OCI-LY7 (cell line): ENCODE measurements around the gene LRCOL1. TPM values are rescaled to one million over a fixed set of nuclear protein-coding genes. Genes with fewer than 3 reads are reported as not detected.
A peak's percentile ranks its signal among the peaks of the same experiment; 100 is the strongest.

Experiments used
- BruUV-seq: library from RNA; stranded (reverse); fragments of 400-500 nt; replicated peaks from 2 replicates; lab custom pipeline; 2021; lab: Mats Ljungman, UMichigan
- CTCF ChIA-PET: fragments of 300-600 bp; sonication (Branson Sonifier 250); formaldehyde crosslinking; loops from one replicate; lab custom pipeline; 2022; ENCODE audit warnings: antibody characterized with exemption; ENCODE audit not compliant: unreplicated experiment; lab: Charles Lee
- POLR2A ChIA-PET: fragments of 300-600 bp; sonication (Branson Sonifier 250); formaldehyde crosslinking; loops from one replicate; lab custom pipeline; 2022; ENCODE audit warnings: antibody characterized with exemption; lab: Charles Lee
- DNase-seq: peaks from one replicate; pipeline ENCODE4 v3.0.0-alpha.2; 2015; ENCODE audit warnings: low spot score
- H2AFZ ChIP-seq: fragments of 200-600 bp; sonication (generic), shearing (Covaris generic); 2 replicates; pipeline ENCODE4 v1.6.1; 2014; ENCODE audit warnings: mild to moderate bottlenecking, antibody characterized with exemption, low read length, moderate library complexity
- H3K27ac ChIP-seq: fragments of 200-600 bp; sonication (generic); 2 replicates; pipeline ENCODE4 v1.5.1; 2014; ENCODE audit warnings: mixed run types, low read depth, mild to moderate bottlenecking, moderate library complexity, low read length, inconsistent platforms; ENCODE audit not compliant: poor library complexity, severe bottlenecking
- H3K36me3 ChIP-seq: fragments of 200-600 bp; sonication (generic); 2 replicates; pipeline ENCODE4 v1.6.1; 2014; ENCODE audit warnings: mild to moderate bottlenecking, antibody characterized with exemption, low read length, moderate library complexity, mixed read lengths; ENCODE audit not compliant: insufficient read depth
- H3K4me1 ChIP-seq: fragments of 200-600 bp; sonication (generic); 2 replicates; pipeline ENCODE4 v1.5.1; 2014; ENCODE audit warnings: mild to moderate bottlenecking, low read length; ENCODE audit not compliant: insufficient read depth, poor library complexity, severe bottlenecking
- H3K4me2 ChIP-seq: fragments of 200-600 bp; sonication (generic); 2 replicates; pipeline ENCODE4 v1.6.1; 2014; ENCODE audit warnings: mild to moderate bottlenecking, low read length
- H3K4me3 ChIP-seq: fragments of 200-600 bp; sonication (generic); 2 replicates; pipeline ENCODE4 v1.5.1; 2014; ENCODE audit warnings: mild to moderate bottlenecking, low read depth, low read length; ENCODE audit not compliant: poor library complexity, severe bottlenecking
- H3K79me2 ChIP-seq: fragments of 200-600 bp; sonication (generic); 2 replicates; pipeline ENCODE4 v1.6.1; 2016; ENCODE audit warnings: low read depth, mild to moderate bottlenecking, low read length, moderate library complexity, mixed read lengths; ENCODE audit not compliant: insufficient read depth
- H3K9me2 ChIP-seq: fragments of 200-600 bp; sonication (generic); 2 replicates; pipeline ENCODE4 v1.6.1; 2016; ENCODE audit warnings: mild to moderate bottlenecking, low read length, mixed read lengths; ENCODE audit not compliant: insufficient read depth
- H3K9me3 ChIP-seq: fragments of 200-600 bp; sonication (generic); 2 replicates; pipeline ENCODE4 v1.6.1; 2014; ENCODE audit warnings: mild to moderate bottlenecking, mixed run types, low read length, mixed read lengths
- H4K20me1 ChIP-seq: fragments of 200-600 bp; sonication (generic); 2 replicates; pipeline ENCODE4 v1.6.1; 2014; ENCODE audit warnings: mild to moderate bottlenecking, antibody characterized with exemption, low read length, moderate library complexity, mixed read lengths; ENCODE audit not compliant: insufficient read depth
- EZH2phosphoT487 ChIP-seq: fragments of 200-600 bp; sonication (generic); IDR thresholded peaks from 2 replicates; pipeline ENCODE4 v1.6.1; 2018; ENCODE audit warnings: low read depth, borderline replicate concordance, mild to moderate bottlenecking, mixed run types, antibody characterized with exemption, low read length, moderate library complexity, mixed read lengths
- intact Hi-C: fragments of 100-400 bp; cut with micrococcal nuclease; formaldehyde crosslinking; loops from one replicate; pipeline ENCODE4 v1.10.0; 2022; ENCODE audit not compliant: unreplicated experiment
- total RNA-seq, 2 experiments: library from RNA; depleted of rRNA in 1 of 2; stranded (reverse); fragments of >200 nt in 1 of 2; shearing (Covaris generic) in 1 of 2; gene quantifications; 2 replicates each; pipeline ENCODE4 v1.2.3, GENCODE V29; 2014 to 2022
- TF ChIP-seq, protein P1 (sequence below): fragments of 200-600 bp; sonication (generic); conservative IDR thresholded peaks from 2 replicates; pipeline ENCODE4 v1.5.1; 2014; ENCODE audit warnings: mild to moderate bottlenecking, antibody characterized with exemption, low read length, moderate library complexity, mixed read lengths

The LRCOL1 gene
- total RNA-seq, 2 experiments from 2014 or later, result not detected

DNA sequence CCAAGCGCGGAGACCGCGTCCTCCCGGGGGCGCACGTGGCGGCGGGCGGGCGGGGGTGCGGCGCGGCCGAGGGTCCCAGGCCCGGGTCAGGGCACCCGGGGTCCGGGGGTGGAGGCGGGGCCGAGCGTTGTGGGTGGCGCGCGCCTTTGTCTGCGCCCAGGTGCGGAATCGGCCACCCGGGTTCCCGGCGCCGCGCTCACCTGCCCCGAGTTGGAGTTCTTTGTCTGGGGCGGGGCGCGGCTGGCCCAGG is 50.1 kb downstream of the LRCOL1 start:
- intact Hi-C loops, result loop anchor here (2.0 kb wide), 2 partner anchors 35 to 69 kb away; partner anchors contain the start of gene FBRSL1
- Histone ChIP-seq H3K4me3 (peak overlapping the region; percentile 84), H3K36me3 (no peaks in the 10 kb centered on the region), H3K9me3 (no peaks in the 10 kb centered on the region), H3K27ac (peak overlapping the region; percentile 36), H3K4me2 (peak overlapping the region; percentile 86), H4K20me1 (no peaks in the 10 kb centered on the region), H3K9me2 (no peaks in the 10 kb centered on the region), H2AFZ (no peak overlapping the region), H3K79me2 (no peaks in the 10 kb centered on the region), H3K4me1 (peaks cover 34% of the 10 kb centered on the region)
- CTCF ChIA-PET, result interaction anchor here (0.6 kb wide), 1 partner anchor 475 kb away, joined by 11 read pairs; no protein-coding TSS in a partner anchor
- TF ChIP-seq EZH2phosphoT487, result no peak
- TF ChIP-seq, protein P1, sequence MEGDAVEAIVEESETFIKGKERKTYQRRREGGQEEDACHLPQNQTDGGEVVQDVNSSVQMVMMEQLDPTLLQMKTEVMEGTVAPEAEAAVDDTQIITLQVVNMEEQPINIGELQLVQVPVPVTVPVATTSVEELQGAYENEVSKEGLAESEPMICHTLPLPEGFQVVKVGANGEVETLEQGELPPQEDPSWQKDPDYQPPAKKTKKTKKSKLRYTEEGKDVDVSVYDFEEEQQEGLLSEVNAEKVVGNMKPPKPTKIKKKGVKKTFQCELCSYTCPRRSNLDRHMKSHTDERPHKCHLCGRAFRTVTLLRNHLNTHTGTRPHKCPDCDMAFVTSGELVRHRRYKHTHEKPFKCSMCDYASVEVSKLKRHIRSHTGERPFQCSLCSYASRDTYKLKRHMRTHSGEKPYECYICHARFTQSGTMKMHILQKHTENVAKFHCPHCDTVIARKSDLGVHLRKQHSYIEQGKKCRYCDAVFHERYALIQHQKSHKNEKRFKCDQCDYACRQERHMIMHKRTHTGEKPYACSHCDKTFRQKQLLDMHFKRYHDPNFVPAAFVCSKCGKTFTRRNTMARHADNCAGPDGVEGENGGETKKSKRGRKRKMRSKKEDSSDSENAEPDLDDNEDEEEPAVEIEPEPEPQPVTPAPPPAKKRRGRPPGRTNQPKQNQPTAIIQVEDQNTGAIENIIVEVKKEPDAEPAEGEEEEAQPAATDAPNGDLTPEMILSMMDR, result 0 out of 2 replicates have a peak, but pooled peaks have one; percentile 11
- POLR2A ChIA-PET, result interaction anchor here (0.6 kb wide), 1 partner anchor 113 kb away, joined by 3 read pairs; no protein-coding TSS in a partner anchor
- peak; percentile 47 for DNase-seq
- no TSS peak for BruUV-seq

DNA sequence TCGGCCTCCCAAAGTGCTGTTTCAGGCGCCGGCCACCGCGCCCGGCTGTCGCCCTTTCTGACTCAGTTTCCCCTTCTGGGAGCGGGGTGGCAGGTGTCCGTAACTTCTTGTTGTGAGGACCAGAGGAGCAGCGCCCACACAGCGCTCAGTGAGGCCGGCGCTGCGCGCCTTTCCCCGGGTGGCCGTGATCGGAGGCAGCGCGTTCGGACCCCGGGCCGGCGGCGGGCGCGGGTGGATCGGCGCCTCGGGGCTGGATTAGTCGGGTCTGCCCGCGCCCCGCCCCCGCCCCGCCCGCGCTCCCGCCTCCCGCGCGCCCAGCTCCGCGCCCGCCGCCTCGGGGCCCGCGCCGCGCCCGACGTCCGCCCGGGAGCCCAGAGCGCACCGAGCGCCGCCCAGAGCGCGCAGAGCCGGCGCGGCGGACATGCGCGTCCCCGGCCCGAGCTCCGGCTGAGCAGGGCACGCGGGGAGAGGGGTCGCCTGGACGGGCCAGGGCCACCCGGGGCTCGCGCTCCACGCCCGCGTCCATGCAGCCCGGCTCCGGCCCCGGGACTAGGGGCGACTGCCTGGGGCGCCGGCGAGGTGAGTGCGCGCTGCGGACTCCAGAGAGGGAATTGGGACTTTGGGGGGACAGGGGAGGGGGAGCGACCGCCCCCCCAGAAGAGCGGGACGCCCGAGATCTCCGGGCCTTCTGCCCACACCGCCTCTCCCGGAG is 50.6 kb downstream of the LRCOL1 start:
- H2AFZ ChIP-seq, result no peak overlapping the region
- H3K27ac ChIP-seq, result peak overlapping the region; percentile 36
- H3K9me3 ChIP-seq, result no peaks in the 10 kb centered on the region
- H3K4me2 ChIP-seq, result peak overlapping the region; percentile 86
- H3K9me2 ChIP-seq, result no peaks in the 10 kb centered on the region
- H3K4me3 ChIP-seq, result peak overlapping the region; percentile 84
- CTCF ChIA-PET, result interaction anchor here (0.6 to 1.0 kb wide), 2 partner anchors 140 to 475 kb away, joined by 4 to 11 read pairs; no protein-coding TSS in a partner anchor
- intact Hi-C loops, result loop anchor here (2.0 kb wide), 2 partner anchors 35 to 69 kb away; partner anchors contain the start of gene FBRSL1
- peaks cover 34% of the 10 kb centered on the region for H3K4me1 ChIP-seq
- BruUV-seq, result no TSS peak
- POLR2A ChIA-PET, result no interaction called here
- no peaks in the 10 kb centered on the region for H3K79me2 ChIP-seq
- no peak for TF ChIP-seq EZH2phosphoT487
- TF ChIP-seq, protein P1, result no peak
- H3K36me3 ChIP-seq, result no peaks in the 10 kb centered on the region
- DNase-seq, result peak; percentile 75
- H4K20me1 ChIP-seq, result no peaks in the 10 kb centered on the region
